HG02623 (cell line): ENCODE results near the gene ABCC11.

ENCODE experiments used
- ATAC-seq: cut with Tn5 transposase; IDR thresholded peaks from one replicate; pipeline ENCODE4 v1.9.1; 2021; ENCODE audit warnings: moderate library complexity; ENCODE audit not compliant: unreplicated experiment

ABCC11 gene

GRCh38 chr16:48165961-48166578 lies 81.3 kb downstream of the ABCC11 start:
- ATAC-seq = no peak

- peak; percentile 78 for ATAC-seq
Measured at GRCh38 chr16:48164907-48165715, 82.2 kb downstream of the ABCC11 start.

- ATAC-seq = no peak
Measured at GRCh38 chr16:48162839-48163410, 84.4 kb downstream of the ABCC11 start.

GRCh38 chr16:48161906-48162305 lies 85.4 kb downstream of the ABCC11 start:
- ATAC-seq = no peak

- ATAC-seq = no peak
Measured at GRCh38 chr16:48160575-48160974, 86.8 kb downstream of the ABCC11 start.

GRCh38 chr16:48158296-48158695 lies 89.0 kb downstream of the ABCC11 start:
- ATAC-seq = no peak

GRCh38 chr16:48157794-48158193 lies 89.5 kb downstream of the ABCC11 start:
- no peak for ATAC-seq

GRCh38 chr16:48157302-48157701 lies 90.0 kb downstream of the ABCC11 start:
- no peak for ATAC-seq

- ATAC-seq = no peak
Measured at GRCh38 chr16:48156790-48157209, 90.5 kb downstream of the ABCC11 start.

GRCh38 chr16:48155926-48156789 lies 91.2 kb downstream of the ABCC11 start, which contains the start of gene ABCC12:
Gene ABCC12 (minus strand): TSS chr16:48155993. CDS start chr16:48146424, 9,569 bp downstream.
- no peak for ATAC-seq

- ATAC-seq = no peak
Measured at GRCh38 chr16:48153774-48154173, 93.6 kb downstream of the ABCC11 start.

- no peak for ATAC-seq
Measured at GRCh38 chr16:48152226-48152625, 95.1 kb downstream of the ABCC11 start.

GRCh38 chr16:48150707-48151106 lies 96.6 kb downstream of the ABCC11 start:
- no peak for ATAC-seq

- ATAC-seq = no peak
Measured at GRCh38 chr16:48146710-48147109, 100.6 kb downstream of the ABCC11 start.

GRCh38 chr16:48146131-48146530 lies 101.2 kb downstream of the ABCC11 start:
- no peak for ATAC-seq

- ATAC-seq = no peak
Measured at GRCh38 chr16:48143812-48144368, 103.4 kb downstream of the ABCC11 start.

- no peak for ATAC-seq
Measured at GRCh38 chr16:48140821-48141220, 106.5 kb downstream of the ABCC11 start.

- no peak for ATAC-seq
Measured at GRCh38 chr16:48139517-48139916, 107.8 kb downstream of the ABCC11 start.

- ATAC-seq = no peak
Measured at GRCh38 chr16:48138543-48138942, 108.8 kb downstream of the ABCC11 start.

- ATAC-seq = no peak
Measured at GRCh38 chr16:48137822-48138221, 109.5 kb downstream of the ABCC11 start.
